HPDE6-E6E7 (cell line): ENCODE data around the gene SLC45A3.

Experiments used
- DNase-seq: peaks from one replicate; pipeline ENCODE4 v3.0.0; 2011; ENCODE audit warnings: missing footprints; ENCODE audit errors: extremely low spot score

Gene SLC45A3

GRCh38 chr1:205700865-205701401 lies 20.6 kb upstream of the SLC45A3 start:
- DNase-seq = no peak

- no peak for DNase-seq
These were observed 19.1 kb upstream of the SLC45A3 start for GRCh38 chr1:205699416-205699815.

GRCh38 chr1:205698921-205699320 lies 18.6 kb upstream of the SLC45A3 start:
- DNase-seq = no peak

GRCh38 chr1:205693421-205693991 lies 13.2 kb upstream of the SLC45A3 start:
- DNase-seq = no peak

GRCh38 chr1:205692423-205692822 lies 12.1 kb upstream of the SLC45A3 start:
- no peak for DNase-seq

- no peak for DNase-seq
These were observed 9.9 kb upstream of the SLC45A3 start for GRCh38 chr1:205690122-205690756.

- no peak for DNase-seq
These were observed 9.2 kb upstream of the SLC45A3 start for GRCh38 chr1:205689479-205689878.

- no peak for DNase-seq
These were observed 8.1 kb upstream of the SLC45A3 start for GRCh38 chr1:205688171-205689080.

- DNase-seq = no peak
These were observed 6.9 kb upstream of the SLC45A3 start for GRCh38 chr1:205687242-205687641.

GRCh38 chr1:205681364-205681763 lies 1.1 kb upstream of the SLC45A3 start:
- DNase-seq = no peak

GRCh38 chr1:205678286-205679111 lies 1.8 kb downstream of the SLC45A3 start:
- DNase-seq = no peak

GRCh38 chr1:205677167-205677566 lies 3.1 kb downstream of the SLC45A3 start:
- no peak for DNase-seq

GRCh38 chr1:205676597-205676996 lies 3.7 kb downstream of the SLC45A3 start:
- DNase-seq = no peak

GRCh38 chr1:205676002-205676401 lies 4.3 kb downstream of the SLC45A3 start:
- no peak for DNase-seq

- DNase-seq = no peak
These were observed 5.1 kb downstream of the SLC45A3 start for GRCh38 chr1:205675247-205675646.

- no peak for DNase-seq
These were observed 7.3 kb downstream of the SLC45A3 start for GRCh38 chr1:205672970-205673369.

- DNase-seq = no peak
These were observed 7.9 kb downstream of the SLC45A3 start for GRCh38 chr1:205672395-205672889.

GRCh38 chr1:205670611-205671430 lies 9.5 kb downstream of the SLC45A3 start:
- DNase-seq = no peak

- no peak for DNase-seq
These were observed 10.2 kb downstream of the SLC45A3 start for GRCh38 chr1:205670150-205670446.

GRCh38 chr1:205669341-205670149 lies 10.8 kb downstream of the SLC45A3 start:
- no peak for DNase-seq
